Right ventricle myocardium superior (tissue), 1 donor: ENCODE data around the gene IGFBP4. TPM values are rescaled to one million over a fixed set of nuclear protein-coding genes. Genes with fewer than 3 reads are reported as not detected.

Source experiments
- ATAC-seq: fragments of 200-7000 bp; cut with Tn5 transposase; one replicate; pipeline ENCODE4 v1.9.1; 2020; ENCODE audit warnings: mild to moderate bottlenecking; ENCODE audit not compliant: poor library complexity
- DNase-seq: peaks from one replicate; pipeline ENCODE4 v3.0.0-alpha.2; 2020
- intact Hi-C: fragments of 100-400 bp; cut with DNase I; formaldehyde crosslinking; loops from one replicate; pipeline ENCODE4 v1.11.2; 2022
- total RNA-seq: library from RNA; stranded (reverse); fragmentation: NEBNext Ultra II Directional; extraction: Animal tissue kit (Norgen Biotek cat#: 25700); gene quantifications from one replicate; pipeline ENCODE4 v1.2.1, GENCODE V29; 2021
- donor health status: DM: no; HTN: yes; CAD: no; lungs with severe emphysema.

Gene IGFBP4
- total RNA-seq, 1 donor from 2014 or later = 157 TPM

DNA sequence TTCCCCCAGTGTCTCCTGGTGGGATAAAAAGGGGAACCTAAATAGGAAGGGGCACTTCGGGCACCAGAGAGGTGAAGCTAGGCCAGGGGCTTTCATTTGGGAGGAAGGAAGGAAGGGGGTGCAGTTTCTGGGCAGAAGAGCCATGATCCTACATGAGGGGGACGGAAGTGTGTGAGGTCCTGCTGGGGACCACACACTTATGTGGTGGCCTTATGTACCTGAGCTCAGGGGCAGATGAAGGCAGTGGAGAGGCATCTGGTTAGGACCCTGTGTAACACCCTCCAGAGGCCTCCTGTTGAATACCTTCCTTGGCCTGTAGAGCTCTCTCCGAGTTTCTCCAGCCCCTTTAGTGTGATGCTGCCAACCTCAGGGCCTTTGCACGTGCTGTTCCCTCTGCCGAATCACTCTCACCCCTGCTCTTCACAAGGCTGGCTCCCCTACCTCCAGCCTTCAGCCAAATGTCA, 21.2 kb downstream of the IGFBP4 start:
- ATAC-seq = no peak
- DNase-seq = no peak
- intact Hi-C loops = no loop called here

- ATAC-seq = no peak
- intact Hi-C loops = no loop called here
- DNase-seq = no peak
These were observed 23.2 kb downstream of the IGFBP4 start for GRCh38 chr17:40466298-40466971.

DNA sequence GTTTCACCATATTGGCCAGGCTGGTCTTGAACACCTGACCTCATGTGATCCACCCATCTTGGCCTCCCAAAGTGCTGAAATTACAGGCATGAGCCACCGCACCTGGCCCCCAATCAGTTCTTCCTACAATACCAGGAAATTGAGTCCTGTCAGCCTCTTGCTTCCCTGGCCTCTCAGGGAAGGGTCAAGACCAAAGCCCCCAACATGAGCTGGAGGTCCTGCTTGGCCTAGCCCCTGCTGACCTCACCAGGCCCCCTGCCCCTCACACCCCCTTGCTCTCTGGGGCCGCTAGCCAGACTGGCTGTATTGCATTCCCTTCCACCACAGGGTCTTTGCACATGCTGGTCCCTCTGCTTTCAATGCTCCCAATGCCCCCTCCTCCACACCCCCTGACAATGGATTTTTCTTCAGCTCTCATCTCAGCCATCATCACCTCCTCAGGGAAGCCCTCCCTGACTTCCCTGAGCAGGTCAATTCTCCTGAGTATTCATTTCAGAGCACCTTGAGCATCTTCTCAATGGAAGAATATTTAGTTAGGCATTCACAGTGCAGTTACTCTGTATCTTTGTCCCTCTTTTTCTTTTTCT, 24.1 kb downstream of the IGFBP4 start:
- ATAC-seq = no peak
- intact Hi-C loops = no loop called here
- DNase-seq = no peak

DNA sequence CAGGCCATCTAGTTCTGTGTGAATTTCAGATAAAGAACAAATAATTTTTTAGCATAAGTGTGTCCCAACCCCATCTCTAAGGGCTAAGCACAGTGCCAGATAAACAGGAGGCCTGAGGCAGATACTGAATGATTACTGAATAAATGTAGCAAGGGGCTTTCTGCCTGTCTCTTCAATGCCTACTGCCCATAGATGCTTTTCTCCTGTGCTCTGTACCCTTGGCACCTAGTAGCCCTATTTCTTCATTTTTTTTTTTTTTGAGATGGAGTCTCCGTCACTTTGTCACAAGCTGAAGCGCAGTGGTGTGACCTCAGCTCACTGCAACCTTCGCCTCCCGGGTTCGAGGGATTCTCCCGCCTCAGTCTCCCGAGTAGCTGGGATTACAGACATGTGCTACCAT, 25.3 kb downstream of the IGFBP4 start:
- ATAC-seq = no peak
- intact Hi-C loops = no loop called here

DNA sequence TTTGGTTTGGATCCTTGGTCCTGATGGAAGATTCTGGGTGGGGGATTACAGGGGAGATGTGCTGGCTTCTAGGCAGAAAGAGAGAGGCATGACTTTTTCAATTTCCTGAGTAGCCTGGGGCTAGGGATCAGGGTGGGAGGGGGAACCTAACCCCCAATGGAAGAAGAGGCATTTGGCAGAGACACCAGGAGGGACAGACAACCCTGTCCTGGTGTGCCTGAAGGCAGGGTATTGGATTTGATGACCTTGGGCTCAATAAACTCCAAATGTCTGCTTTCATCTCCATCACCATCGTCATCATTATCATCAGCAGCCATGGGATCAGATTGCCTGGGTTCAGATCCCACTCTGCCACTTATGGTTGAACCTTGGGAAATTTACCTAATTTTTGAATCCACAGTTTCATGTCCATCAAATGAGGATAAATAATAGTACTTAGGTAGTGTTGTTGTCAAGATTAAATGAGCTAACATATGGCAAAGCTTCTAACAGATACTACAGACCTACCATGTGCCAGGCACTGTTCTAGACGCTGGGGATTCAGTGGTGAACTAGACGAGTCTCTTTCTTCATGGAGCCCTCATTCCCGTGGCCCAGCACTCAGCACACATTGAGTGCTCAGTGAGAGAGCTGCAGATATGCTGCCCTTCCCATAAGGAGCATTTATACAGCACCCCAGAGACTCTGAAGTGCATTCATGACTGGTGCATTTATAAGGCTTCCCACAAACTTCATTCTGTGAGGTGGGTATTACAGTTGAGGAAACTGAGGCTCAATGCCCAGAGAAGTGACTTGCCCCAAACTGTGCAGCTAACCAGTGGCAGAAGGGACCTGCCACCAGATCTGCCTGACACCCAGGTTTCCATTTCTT, 26.8 kb downstream of the IGFBP4 start:
- DNase-seq (no peak), ATAC-seq (no peak)
- intact Hi-C loops = no loop called here

More for the DNA sequence above, 25.3 kb downstream of the IGFBP4 start:
- no peak for DNase-seq

- ATAC-seq (no peak), DNase-seq (no peak)
- intact Hi-C loops = no loop called here
These were observed 27.9 kb downstream of the IGFBP4 start for GRCh38 chr17:40470932-40471828.

DNA sequence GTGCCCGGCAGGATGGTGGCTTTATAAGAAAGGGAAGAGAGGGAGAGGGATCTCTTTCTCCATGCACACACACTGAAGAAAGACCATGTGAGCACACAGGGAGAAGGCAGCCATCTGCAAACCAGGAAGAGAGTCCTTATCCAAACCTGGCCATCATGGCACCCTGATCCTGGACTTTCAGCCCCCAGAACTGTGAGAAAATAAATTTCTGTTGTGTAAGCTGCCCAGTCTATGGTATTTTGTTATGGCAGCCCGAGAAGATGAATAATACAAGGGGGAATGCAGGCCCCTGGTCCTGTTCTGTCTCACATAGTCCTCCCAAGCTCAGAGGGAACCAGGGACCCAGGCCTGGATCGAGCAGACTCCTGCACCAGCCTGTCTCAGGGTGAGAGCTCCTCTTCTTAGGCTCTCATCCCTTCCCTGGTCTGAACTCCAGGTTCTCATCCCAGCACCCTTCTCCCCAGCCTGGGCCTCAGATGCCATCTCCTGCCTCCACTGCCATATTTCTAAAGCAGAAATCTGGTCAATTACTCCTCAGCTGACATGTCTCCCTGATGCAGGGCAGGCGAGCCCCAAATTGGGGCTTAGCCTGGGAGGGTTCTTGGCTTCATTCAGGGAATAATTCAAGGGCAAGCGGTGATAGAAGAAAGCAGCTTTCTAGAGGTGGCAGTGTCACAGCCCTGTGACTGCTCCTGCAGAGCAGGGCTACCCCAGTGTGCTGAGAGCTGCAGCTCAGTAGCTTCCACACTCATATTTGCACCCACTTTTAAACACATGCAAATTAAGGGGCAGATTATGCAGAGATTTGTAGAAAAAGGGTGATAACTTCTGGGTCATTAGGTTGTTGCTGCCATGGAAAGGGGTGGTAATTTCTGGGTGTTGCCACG, 28.8 kb downstream of the IGFBP4 start:
- intact Hi-C loops = no loop called here
- no peak for ATAC-seq

DNA sequence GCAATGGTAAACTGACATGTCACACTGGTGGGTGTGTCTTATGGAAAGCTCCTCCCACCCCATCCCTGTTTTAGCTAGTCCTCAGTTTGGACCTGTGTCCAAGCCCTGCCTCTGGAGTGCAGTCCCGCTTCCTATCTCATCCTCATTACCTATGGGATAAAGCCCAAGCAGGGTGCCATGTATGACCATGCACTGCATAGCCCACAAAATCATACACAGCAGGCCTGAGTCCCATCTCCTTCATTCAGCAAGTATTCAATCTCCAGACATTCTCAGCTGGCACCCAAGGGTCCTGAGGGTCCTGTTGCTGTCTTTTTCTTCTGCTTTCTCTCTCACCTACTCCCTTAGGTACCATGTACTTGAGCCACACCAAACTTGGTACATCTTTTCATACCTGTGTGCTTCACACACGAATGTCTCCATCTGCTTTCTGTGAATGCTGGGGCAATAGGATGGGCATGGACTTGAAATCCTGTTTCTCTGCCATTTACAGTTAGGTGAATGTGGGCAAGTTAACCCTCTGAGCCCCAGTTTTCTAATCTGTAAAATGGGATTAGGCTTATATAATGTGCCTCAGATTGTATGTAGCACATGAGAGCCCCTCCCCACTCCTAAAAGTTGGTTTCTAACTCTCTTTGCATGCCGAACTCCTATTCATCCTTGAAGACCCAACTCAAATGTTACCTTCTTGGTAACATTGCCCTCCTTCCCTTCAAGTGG, 29.6 kb downstream of the IGFBP4 start:
- intact Hi-C loops = no loop called here
- DNase-seq (no peak), ATAC-seq (no peak)

More for the DNA sequence above, 28.8 kb downstream of the IGFBP4 start:
- DNase-seq = no peak

DNA sequence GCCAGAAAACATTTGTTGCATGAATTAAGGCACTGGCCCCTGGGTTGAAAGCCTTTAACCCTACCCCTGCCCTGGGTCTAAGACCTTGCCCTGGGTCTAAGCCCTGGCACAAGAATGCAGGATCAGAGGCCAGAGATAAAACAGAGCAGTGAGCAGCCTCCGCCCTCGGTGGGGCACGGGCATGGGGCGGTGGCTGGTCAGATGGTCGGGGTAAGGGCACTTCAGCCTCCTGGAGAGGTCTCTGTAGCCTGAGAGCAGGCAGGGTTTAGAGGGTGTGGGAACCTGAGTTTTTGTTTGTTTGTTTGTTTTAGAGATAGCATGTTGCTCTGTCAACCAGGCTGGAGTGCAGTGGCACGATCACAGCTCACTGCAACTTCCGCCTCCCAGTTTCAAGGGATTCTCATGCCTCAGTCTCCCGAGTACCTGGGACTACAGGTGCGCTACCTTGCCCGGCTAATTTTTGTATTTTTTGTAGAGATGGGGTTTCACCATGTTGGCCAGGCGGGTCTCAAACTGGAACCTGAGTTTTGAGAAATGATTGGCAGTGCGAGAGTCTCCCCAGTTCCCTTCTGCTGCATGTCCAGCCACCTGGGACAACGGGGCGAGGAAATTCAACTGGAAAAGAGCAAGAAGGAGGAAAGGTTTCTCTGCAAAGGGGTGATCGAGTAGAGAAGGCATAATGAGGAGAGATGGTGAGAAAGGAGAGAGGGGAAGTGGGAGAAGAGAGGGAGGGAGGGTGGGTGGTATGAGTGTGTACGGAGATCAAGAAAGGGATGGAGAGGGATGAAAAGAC, 30.5 kb downstream of the IGFBP4 start:
- intact Hi-C loops = no loop called here
- ATAC-seq (no peak), DNase-seq (no peak)

DNA sequence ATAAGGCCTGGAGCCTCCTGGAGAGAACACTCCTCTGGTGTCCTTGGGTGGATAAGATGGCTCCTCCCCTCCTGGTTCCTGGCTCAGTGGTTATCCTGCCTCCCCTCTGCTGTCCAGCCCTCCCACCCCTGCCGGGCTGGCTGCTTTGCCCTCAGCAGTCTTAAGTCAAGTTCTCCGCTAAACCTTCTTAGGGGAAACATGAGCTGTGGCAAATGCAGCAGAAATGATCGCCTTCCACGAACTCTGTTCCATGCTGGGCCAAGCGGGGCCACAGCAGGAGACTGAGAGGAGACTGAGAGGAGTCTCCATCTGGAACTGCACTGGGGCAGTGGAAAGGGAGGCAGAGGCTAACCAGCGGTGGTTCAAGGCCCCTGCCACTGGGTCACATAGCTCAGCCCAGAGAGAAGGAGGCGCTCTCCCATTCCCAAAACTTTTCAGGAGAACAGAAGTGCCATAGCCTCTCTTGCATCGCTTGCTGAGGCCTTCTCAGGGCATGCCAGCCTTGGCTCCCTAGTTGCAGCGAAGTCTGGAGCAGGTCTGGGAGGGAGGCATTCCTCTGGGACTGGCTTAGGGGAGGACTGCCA, 31.3 kb downstream of the IGFBP4 start:
- DNase-seq = no peak
- no peak for ATAC-seq
- intact Hi-C loops = loop anchor here (5.0 kb wide), 1 partner anchor 72 kb away; no protein-coding TSS in a partner anchor

DNA sequence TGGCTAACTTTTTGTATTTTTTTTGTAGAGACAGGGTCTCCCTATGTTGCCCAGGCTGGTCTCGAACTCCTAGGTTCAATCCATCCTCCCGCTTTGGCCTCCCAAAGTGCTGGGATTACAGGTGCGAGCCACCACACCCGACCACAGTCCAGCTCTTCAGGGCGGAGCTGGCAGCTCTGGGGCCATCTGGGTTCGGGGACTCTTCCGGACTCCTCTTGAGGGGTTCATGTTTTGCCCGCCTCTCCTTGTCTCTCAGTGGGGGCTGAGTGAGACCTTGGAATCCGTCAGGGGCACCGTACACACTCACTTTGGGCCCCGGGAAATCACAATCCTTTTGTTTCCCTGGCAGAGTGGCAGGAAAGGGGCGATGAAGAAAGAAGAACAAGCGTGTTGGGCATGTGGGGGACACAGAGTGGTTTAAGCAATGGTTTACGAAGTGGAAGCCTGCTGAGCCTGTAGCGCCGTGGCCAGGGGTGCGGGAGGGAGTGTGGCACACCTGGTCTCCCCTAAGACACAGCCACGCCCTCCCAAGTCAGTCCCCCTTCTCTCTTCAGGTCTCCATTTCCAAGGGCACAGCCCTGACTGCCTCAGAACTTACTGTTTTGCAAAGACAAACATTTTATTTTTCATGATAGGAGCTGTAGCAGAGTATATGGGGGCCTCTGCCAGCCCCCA, 32.1 kb downstream of the IGFBP4 start:
- no peak for ATAC-seq
- intact Hi-C loops = loop anchor here (5.0 kb wide), 1 partner anchor 73 kb away; no protein-coding TSS in a partner anchor
- DNase-seq = no peak

DNA sequence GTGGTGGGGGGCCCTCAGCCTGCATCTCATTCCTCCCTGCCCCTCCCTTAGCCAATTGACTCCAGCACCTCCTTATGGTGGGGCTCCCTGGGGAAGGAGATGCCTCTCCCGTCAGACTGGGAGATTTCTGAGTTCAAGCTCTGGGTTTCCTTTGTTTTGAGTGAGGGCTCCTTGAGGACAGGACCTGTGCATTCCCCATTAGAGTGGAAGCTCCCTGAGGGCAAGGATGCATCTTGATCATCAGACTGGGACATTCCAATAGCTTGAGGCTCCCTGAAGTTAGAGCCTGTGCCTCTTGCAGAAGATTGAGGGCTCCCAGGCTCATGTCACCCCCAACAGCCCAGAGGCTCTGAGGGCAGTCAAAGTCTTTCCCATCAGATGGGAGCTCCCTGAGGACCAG, 34.5 kb downstream of the IGFBP4 start:
- no peak for DNase-seq
- ATAC-seq = no peak
- intact Hi-C loops = loop anchor here (2.0 to 5.0 kb wide), 2 partner anchors 37 to 75 kb away; no protein-coding TSS in a partner anchor

DNA sequence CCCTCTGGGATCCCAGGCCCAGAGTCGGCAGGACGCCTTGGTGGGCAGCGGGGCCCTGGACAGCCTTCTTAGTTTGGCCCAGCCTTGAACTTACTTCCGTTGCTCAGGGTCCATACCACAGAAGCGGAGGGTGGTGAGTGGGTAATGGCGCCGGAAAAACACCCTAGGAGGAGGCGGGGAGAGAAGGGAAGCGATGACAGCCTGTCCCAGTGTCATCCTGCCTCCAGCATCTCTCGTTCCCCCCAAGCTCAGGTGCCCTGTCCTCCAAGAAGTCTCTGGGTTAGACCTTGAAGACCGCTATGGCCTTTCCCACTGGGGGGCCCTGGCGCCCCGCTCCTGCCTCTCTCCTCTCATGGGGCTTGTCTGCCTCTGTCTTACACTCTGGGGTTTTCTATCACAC, 35.2 kb downstream of the IGFBP4 start:
- no peak for ATAC-seq
- intact Hi-C loops = loop anchor here (5.0 kb wide), 1 partner anchor 76 kb away; no protein-coding TSS in a partner anchor
- no peak for DNase-seq

GRCh38 chr17:40479754-40480480, 36.7 kb downstream of the IGFBP4 start:
- DNase-seq (no peak), ATAC-seq (no peak)
- intact Hi-C loops = loop anchor here (5.0 kb wide), 1 partner anchor 78 kb away; no protein-coding TSS in a partner anchor
